HG03039 (cell line): ENCODE measurements around the gene IFNA13.
"Not testable (repeated sequence)": the region's sequence is repeated elsewhere in the genome, so short reads cannot be mapped to it uniquely, and the experiment has no call there.

ENCODE experiments used
- ATAC-seq: cut with Tn5 transposase; IDR thresholded peaks from one replicate; pipeline ENCODE4 v1.9.1; 2021; ENCODE audit warnings: mild to moderate bottlenecking, moderate library complexity; ENCODE audit not compliant: unreplicated experiment

Gene IFNA13

GRCh38 chr9:21367957-21368356 is at the start of gene IFNA13:
Gene IFNA13 (minus strand): TSS chr9:21368057. CDS start chr9:21368010, 47 bp downstream.
- ATAC-seq, result no peak

GRCh38 chr9:21415493-21416267 is 47.8 kb upstream of the IFNA13 start:
- ATAC-seq, result no peak

- ATAC-seq, result no peak
These were observed 46.5 kb upstream of the IFNA13 start for GRCh38 chr9:21414220-21414940.

- no peak for ATAC-seq
These were observed 45.8 kb upstream of the IFNA13 start for GRCh38 chr9:21413624-21414023.

GRCh38 chr9:21413151-21413550 is 45.3 kb upstream of the IFNA13 start:
- no peak for ATAC-seq

GRCh38 chr9:21412107-21412506 is 44.2 kb upstream of the IFNA13 start:
- no peak for ATAC-seq

GRCh38 chr9:21408817-21409216 is 41.0 kb upstream of the IFNA13 start, which contains the start of gene IFNA8:
Gene IFNA8 (plus strand): TSS chr9:21409117. CDS start chr9:21409177, 60 bp downstream.
- no peak for ATAC-seq

GRCh38 chr9:21404146-21404545 is 36.3 kb upstream of the IFNA13 start:
- ATAC-seq, result no peak

GRCh38 chr9:21402386-21403251 is 34.8 kb upstream of the IFNA13 start:
- ATAC-seq, result no peak

GRCh38 chr9:21399956-21400355 is 32.1 kb upstream of the IFNA13 start:
- no peak for ATAC-seq

GRCh38 chr9:21398955-21399489 is 31.2 kb upstream of the IFNA13 start:
- ATAC-seq, result no peak

GRCh38 chr9:21395778-21396717 is 28.2 kb upstream of the IFNA13 start:
- ATAC-seq, result peak; percentile 76

GRCh38 chr9:21392270-21392669 is 24.4 kb upstream of the IFNA13 start:
- peak; percentile 87 for ATAC-seq

GRCh38 chr9:21385131-21385670 is 17.3 kb upstream of the IFNA13 start, which contains the start of gene IFNA2:
Gene IFNA2 (minus strand): TSS chr9:21385398. CDS start chr9:21385329, 69 bp downstream.
- no peak for ATAC-seq

- no peak for ATAC-seq
These were observed 15.8 kb upstream of the IFNA13 start for GRCh38 chr9:21383627-21384026.

- ATAC-seq, result peak; percentile 99
These were observed 13.8 kb upstream of the IFNA13 start for GRCh38 chr9:21381448-21382339.

GRCh38 chr9:21371467-21371866 is 3.6 kb upstream of the IFNA13 start:
- not testable (repeated sequence) for ATAC-seq

GRCh38 chr9:21367169-21367568 is 688 bp downstream of the IFNA13 start:
- ATAC-seq, result peak; percentile 82
